ENCODE data around the gene CLPSL2.
A peak's percentile ranks its signal among the peaks of the same experiment; 100 is the strongest.

The CLPSL2 gene

GRCh38 chr6:35787266-35788218, 11.1 kb downstream of the CLPSL2 start:
- DNase-seq (ENCODE audit: low spot score), result no peak

- no peak for DNase-seq (ENCODE audit: low spot score)
Observed at GRCh38 chr6:35788423-35788982, 12.1 kb downstream of the CLPSL2 start.

GRCh38 chr6:35790683-35791082, 14.3 kb downstream of the CLPSL2 start:
- no peak for DNase-seq (ENCODE audit: low spot score)

GRCh38 chr6:35794536-35795452, 18.4 kb downstream of the CLPSL2 start:
- no peak for DNase-seq (ENCODE audit: low spot score)

- DNase-seq (ENCODE audit: low spot score), result no peak
Observed at GRCh38 chr6:35795453-35796071, 19.2 kb downstream of the CLPSL2 start.

GRCh38 chr6:35796236-35796635, 19.8 kb downstream of the CLPSL2 start:
- DNase-seq (ENCODE audit: low spot score), result no peak

- DNase-seq (ENCODE audit: low spot score), result no peak
Observed at GRCh38 chr6:35797837-35798526, 21.6 kb downstream of the CLPSL2 start.

GRCh38 chr6:35798706-35799105, 22.3 kb downstream of the CLPSL2 start:
- DNase-seq (ENCODE audit: low spot score), result no peak

- DNase-seq (ENCODE audit: low spot score), result no peak
Observed at GRCh38 chr6:35801148-35801547, 24.8 kb downstream of the CLPSL2 start.

GRCh38 chr6:35804996-35805736, 28.8 kb downstream of the CLPSL2 start, which contains the start of gene LHFPL5:
Gene LHFPL5, plus strand, starts transcription at chr6:35805352. Its CDS starts 319 bp downstream, at chr6:35805671.
- peak; percentile 73 for DNase-seq (ENCODE audit: low spot score)

GRCh38 chr6:35808688-35809087, 32.3 kb downstream of the CLPSL2 start:
- no peak for DNase-seq (ENCODE audit: low spot score)

GRCh38 chr6:35809809-35810208, 33.4 kb downstream of the CLPSL2 start:
- no peak for DNase-seq (ENCODE audit: low spot score)

- no peak for DNase-seq (ENCODE audit: low spot score)
Observed at GRCh38 chr6:35810971-35811698, 34.7 kb downstream of the CLPSL2 start.

GRCh38 chr6:35811699-35811995, 35.2 kb downstream of the CLPSL2 start:
- DNase-seq (ENCODE audit: low spot score), result no peak

- no peak for DNase-seq (ENCODE audit: low spot score)
Observed at GRCh38 chr6:35817515-35817914, 41.1 kb downstream of the CLPSL2 start.

GRCh38 chr6:35823601-35824000, 47.2 kb downstream of the CLPSL2 start:
- no peak for DNase-seq (ENCODE audit: low spot score)

- DNase-seq (ENCODE audit: low spot score), result no peak
Observed at GRCh38 chr6:35824552-35825192, 48.3 kb downstream of the CLPSL2 start.
